Measurements from ENCODE around the gene RBFA. TPM values are rescaled to one million over a fixed set of nuclear protein-coding genes. Genes with fewer than 3 reads are reported as not detected.
"Not testable (repeated sequence)": the region's sequence is repeated elsewhere in the genome, so short reads cannot be mapped to it uniquely, and the experiment has no call there.

RBFA gene
- polyA plus RNA-seq, 1 experiment = 32.6 TPM

DNA sequence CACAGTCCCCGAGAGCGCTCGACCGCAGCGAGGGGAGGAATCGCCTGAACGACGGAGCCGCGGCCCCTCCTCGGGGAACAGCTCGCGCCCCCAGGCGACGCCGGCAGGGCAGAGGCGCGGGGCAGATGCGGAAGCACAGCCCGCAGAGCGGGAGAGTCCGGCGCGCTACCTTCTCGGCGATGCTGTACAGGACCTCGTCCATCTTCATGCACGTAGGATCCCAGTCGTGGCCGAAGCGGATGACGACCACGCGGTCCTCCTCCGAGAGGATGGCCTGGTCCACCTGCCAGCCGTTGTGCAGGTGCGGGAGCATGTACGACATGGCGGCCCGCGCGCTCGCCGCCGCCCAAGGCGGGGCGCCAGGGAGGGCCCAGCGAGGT, 46.2 kb upstream of the RBFA start:
- no peaks in the 10 kb centered on the region; the same call in 1 of the 2 replicates for H3K9me3 ChIP-seq (ENCODE audit: control insufficient read depth, insufficient read depth, low read length)
- no peaks in the 10 kb centered on the region for H3K27me3 ChIP-seq (ENCODE audit: control insufficient read depth, insufficient read depth, low read length)
- ChIA-PET POLR2A (interaction anchor here (0.7 to 2.2 kb wide), 2 partner anchors 36 to 46 kb away, joined by 3 to 21 read pairs; partner anchors contain the start of genes RBFA and SLC66A2), CTCF (no interaction called here)
- peak overlapping the region; percentile 69 for H3K27ac ChIP-seq (ENCODE audit: low read depth, low read length)
- TF ChIP-seq, protein P1, sequence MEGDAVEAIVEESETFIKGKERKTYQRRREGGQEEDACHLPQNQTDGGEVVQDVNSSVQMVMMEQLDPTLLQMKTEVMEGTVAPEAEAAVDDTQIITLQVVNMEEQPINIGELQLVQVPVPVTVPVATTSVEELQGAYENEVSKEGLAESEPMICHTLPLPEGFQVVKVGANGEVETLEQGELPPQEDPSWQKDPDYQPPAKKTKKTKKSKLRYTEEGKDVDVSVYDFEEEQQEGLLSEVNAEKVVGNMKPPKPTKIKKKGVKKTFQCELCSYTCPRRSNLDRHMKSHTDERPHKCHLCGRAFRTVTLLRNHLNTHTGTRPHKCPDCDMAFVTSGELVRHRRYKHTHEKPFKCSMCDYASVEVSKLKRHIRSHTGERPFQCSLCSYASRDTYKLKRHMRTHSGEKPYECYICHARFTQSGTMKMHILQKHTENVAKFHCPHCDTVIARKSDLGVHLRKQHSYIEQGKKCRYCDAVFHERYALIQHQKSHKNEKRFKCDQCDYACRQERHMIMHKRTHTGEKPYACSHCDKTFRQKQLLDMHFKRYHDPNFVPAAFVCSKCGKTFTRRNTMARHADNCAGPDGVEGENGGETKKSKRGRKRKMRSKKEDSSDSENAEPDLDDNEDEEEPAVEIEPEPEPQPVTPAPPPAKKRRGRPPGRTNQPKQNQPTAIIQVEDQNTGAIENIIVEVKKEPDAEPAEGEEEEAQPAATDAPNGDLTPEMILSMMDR (IDR thresholded peaks at IDR 0.05; ENCODE audit: low read depth, low read length) = peak; percentile 42
- no peak for DNase-seq (ENCODE audit: low read depth, low spot score)
- peak overlapping the region; percentile 99 for H3K4me3 ChIP-seq (ENCODE audit: low read depth, low read length)

- DNase-seq (ENCODE audit: low read depth, low spot score) = peak; percentile 47
- ChIA-PET POLR2A (interaction anchor here (2.2 kb wide), 1 partner anchor 45 kb away, joined by 21 read pairs; the partner anchor contains the start of gene RBFA), CTCF (no interaction called here)
- TF ChIP-seq, protein P1 (IDR thresholded peaks at IDR 0.05; ENCODE audit: low read depth, low read length) = no peak
- H3K4me3 ChIP-seq (ENCODE audit: low read depth, low read length) = peak within 1 kb of the TSS; percentile 99
- peak within 1 kb of the TSS; percentile 77 for H3K27ac ChIP-seq (ENCODE audit: low read depth, low read length)
- no peaks in the 10 kb centered on the region; the same call in 1 of the 2 replicates for H3K9me3 ChIP-seq (ENCODE audit: control insufficient read depth, insufficient read depth, low read length)
- H3K27me3 ChIP-seq (ENCODE audit: control insufficient read depth, insufficient read depth, low read length) = no peaks in the 10 kb centered on the region
These were observed 45.6 kb upstream of the RBFA start, which contains the start of gene TXNL4A for GRCh38 chr18:79988451-79989194. Gene TXNL4A, minus strand, starts transcription at chr18:79988563. Its CDS starts 171 bp downstream, at chr18:79988392.

DNA sequence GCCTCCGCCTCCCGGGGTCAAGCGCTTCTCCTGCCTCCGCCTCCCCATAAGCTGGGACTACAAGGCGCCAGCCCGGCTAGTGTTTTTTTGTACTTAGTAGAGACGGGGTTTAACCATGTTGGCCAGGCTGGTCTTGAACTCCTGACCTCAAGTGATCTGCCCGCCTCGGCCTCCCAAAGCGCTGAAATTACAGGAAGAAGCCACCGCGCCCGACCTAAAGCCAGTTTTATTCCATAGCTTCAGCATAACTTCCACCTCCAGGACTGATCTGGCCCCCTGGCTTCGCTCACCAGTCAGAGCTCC, 45.1 kb upstream of the RBFA start:
- ChIA-PET CTCF (no interaction called here), POLR2A (interaction anchor here (2.2 kb wide), 1 partner anchor 45 kb away, joined by 21 read pairs; the partner anchor contains the start of gene RBFA)
- peak overlapping the region; percentile 99 for H3K4me3 ChIP-seq (ENCODE audit: low read depth, low read length)
- H3K9me3 ChIP-seq (ENCODE audit: control insufficient read depth, insufficient read depth, low read length) = no peaks in the 10 kb centered on the region; the same call in 1 of the 2 replicates
- TF ChIP-seq, protein P1 (IDR thresholded peaks at IDR 0.05; ENCODE audit: low read depth, low read length) = no peak
- H3K27me3 ChIP-seq (ENCODE audit: control insufficient read depth, insufficient read depth, low read length) = no peaks in the 10 kb centered on the region
- DNase-seq (ENCODE audit: low read depth, low spot score) = no peak
- peak overlapping the region; percentile 77 for H3K27ac ChIP-seq (ENCODE audit: low read depth, low read length)

- ChIA-PET CTCF (no interaction called here), POLR2A (no interaction called here)
- no peaks in the 10 kb centered on the region; the same call in 1 of the 2 replicates for H3K9me3 ChIP-seq (ENCODE audit: control insufficient read depth, insufficient read depth, low read length)
- H3K4me3 ChIP-seq (ENCODE audit: low read depth, low read length) = no peak overlapping the region
- DNase-seq (ENCODE audit: low read depth, low spot score) = no peak
- TF ChIP-seq, protein P1 (IDR thresholded peaks at IDR 0.05; ENCODE audit: low read depth, low read length) = no peak
- H3K27ac ChIP-seq (ENCODE audit: low read depth, low read length) = no peak overlapping the region
- H3K27me3 ChIP-seq (ENCODE audit: control insufficient read depth, insufficient read depth, low read length) = no peaks in the 10 kb centered on the region
These were observed 42.7 kb upstream of the RBFA start for GRCh38 chr18:79991494-79991893.

DNA sequence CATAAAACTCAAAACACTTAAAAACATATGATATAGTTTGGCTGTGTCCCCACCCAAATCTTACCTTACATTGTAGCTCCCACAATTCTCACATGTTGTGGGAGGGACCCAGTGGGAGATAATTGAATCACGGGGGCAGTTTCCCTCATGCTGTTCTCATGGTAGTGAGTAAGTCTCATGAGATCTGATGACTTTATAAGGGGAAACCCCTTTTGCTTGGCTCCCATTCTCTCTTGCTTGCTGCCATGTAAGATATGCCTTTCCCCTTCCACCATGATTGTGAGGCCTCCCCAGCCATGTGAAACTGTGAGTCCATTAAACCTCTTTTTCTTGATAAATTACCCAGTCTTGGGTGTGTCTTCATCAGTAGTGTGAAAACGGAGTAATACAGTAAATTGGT, 34.5 kb upstream of the RBFA start:
- H3K4me3 ChIP-seq (ENCODE audit: low read depth, low read length); DNase-seq (ENCODE audit: low read depth, low spot score); CTCF ChIA-PET; H3K27ac ChIP-seq (ENCODE audit: low read depth, low read length); H3K27me3 ChIP-seq (ENCODE audit: control insufficient read depth, insufficient read depth, low read length); POLR2A ChIA-PET: not testable (repeated sequence)
- H3K9me3 ChIP-seq (ENCODE audit: control insufficient read depth, insufficient read depth, low read length) = peaks cover 10% of the 10 kb centered on the region; the same call in 1 of the 2 replicates
